ENCODE data around the gene ARHGEF4.

Gene ARHGEF4

DNA sequence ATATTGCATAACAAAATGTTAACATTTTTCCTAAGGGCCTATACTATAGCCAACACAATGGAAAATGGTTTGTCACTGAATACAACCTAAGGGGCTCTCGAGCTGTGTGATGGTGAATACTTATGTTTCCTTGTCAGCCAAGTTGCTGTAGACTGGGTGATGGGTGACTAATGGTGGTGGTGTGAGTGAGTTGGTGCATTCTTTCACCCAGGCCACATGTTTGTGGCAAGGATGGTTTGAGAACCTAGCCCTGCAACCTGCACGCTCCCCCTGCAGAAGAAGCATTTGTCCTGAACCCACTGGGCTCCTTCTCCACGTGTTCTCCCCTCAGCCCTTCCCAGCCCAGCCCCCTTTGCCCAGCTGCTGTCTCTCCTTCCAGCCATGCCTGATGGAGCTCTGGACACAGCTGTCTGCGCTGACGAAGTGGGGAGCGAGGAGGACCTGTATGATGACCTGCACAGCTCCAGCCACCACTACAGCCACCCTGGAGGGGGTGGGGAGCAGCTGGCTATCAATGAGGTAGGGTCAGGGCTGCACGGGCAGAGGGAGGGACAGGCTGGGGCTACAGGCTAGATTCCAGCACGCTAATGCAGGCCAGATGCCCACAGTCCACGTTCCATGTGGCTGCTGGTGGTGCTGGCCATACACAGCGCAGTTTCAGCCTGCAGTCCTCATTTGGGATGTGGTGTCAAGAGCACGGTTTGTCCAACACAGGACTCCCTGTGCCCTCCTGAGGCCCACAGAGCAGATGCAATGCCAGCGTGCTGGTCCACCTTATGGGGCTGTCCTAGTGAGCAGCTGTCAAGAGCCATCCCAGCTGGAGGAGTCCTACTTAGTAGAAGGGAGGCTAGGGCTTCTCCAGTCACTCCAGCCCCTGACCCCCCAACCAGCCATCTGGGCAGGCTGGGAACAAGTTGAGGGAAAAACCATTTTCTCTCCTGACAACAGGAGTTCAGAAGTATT lies 191.1 kb downstream of the ARHGEF4 start:
- no peak for DNase-seq

GRCh38 chr2:131029812-131030211 lies 193.1 kb downstream of the ARHGEF4 start:
- no peak for DNase-seq

- no peak for DNase-seq
These were observed 193.8 kb downstream of the ARHGEF4 start for GRCh38 chr2:131030478-131030971.

DNA sequence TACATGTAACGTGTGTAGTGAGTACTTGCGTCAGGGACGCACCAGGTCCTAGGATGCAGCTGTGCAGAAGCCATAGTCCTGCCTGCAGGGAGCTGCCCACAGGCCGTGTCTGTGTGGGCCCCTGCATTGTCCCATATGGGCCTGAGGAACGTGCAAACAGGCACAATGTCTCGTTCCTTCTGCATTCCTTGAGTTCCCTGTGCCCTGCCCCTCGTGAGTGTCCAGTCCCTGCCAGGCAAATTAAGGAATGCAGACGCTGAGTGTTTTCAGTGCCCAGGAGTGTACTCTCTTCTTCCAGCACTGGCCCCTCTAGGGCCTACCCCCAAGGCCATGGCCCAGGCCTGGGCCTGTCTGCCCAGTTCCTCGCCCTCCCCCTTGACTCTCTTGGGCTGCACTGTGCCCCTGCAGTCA lies 194.7 kb downstream of the ARHGEF4 start:
- no peak for DNase-seq

DNA sequence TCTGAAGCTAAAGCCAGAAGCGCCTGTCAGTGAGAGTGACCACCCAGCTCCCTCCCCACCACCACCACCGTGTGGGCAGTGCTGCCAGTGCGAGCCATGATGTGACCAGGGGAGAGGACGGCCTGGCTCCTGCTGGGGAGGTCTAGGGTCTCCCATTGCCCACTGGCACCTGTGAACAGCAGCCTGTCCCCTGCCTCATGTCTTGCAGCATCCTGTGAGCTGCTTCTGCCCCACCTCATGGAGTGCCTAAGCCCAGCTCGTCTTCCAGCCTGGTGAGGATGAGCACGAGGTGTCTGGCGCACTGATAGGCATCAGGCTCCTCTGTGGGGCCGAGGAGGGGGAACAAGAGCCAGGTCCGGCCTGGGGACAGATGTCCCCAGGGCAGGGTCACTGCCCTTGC lies 195.2 kb downstream of the ARHGEF4 start:
- no peak for DNase-seq

GRCh38 chr2:131032393-131032836 lies 195.7 kb downstream of the ARHGEF4 start:
- no peak for DNase-seq

DNA sequence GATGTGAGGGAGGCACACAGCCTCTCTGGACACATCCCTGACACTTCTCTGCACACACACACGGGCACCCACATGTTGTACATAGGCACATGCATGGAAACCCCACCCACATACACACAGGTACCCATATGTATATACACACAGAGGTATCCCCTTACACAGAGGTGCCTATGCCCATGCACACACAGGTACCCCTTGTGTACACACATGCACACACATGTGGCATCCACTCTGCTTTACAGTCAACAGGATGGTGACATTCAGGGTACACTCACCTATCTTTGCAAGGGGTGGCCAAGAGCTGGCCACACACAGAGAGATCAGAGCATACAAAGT lies 197.0 kb downstream of the ARHGEF4 start:
- DNase-seq, result no peak

DNA sequence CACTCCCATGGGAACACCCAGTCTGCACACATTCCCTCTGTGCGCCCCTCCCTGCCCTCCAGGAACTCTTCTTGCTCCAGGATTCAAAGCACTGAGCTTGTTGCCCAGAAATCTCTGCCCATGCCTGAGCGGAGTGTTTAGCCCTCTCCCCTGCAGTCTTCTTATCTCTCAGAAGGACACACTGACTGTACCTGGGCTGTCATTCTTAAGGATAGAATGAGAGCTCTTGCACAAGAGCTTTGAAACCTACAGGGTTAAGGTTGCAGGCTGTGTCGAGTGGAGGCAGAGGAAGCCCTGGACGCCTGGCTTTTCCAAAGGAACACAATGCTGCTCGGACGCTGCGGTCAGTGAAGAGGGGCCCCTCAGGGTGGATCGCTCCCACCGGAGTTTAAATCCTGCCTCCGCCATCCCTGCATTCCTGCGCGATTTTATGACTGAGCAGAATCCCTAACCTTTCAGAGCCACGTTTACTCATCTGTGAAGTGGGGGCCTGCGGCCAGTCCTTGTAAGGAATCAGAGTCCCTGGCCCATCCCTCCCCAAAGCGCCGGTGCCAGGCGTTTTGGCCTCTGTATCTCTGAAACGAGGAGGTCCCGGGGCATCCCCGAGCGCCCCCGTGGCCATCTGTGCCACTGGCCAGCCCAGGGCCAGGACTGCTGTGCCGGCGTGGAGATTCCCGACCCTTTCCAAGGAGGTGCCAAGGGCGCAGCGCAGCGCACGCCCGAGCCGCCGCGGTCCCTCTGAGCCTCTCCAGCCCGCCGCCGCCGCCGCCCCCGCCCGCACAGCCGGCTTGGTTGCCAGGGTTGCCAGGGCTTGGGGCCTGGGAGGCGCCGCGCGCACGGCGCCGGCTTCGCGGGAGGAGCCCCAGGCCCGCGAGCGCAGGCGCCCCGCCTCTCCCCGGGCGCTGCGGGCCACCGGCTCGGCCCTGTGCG lies 197.7 kb downstream of the ARHGEF4 start:
- no peak for DNase-seq

- no peak for DNase-seq
These were observed 198.6 kb downstream of the ARHGEF4 start for GRCh38 chr2:131035112-131035825.

GRCh38 chr2:131035826-131036231 lies 199.1 kb downstream of the ARHGEF4 start:
- DNase-seq, result no peak

DNA sequence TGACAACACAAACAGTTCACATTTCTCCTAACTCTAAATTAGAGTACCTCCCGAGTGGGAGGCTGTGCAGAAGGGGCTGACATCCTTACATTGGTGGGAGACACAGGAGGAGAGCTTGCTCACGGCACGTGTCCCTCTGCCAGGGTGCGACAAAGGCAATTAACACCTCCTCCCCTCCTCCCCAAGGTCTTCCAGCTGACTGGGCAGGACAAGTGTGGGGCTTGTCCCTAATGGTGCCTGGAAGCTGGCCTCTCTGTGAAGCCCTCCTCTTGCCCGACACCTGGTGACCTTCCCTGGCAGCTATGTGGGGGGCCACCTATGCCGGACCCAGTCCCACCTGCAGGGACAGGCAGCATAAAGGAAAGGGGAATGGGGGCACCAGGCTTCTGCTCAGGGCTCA lies 199.6 kb downstream of the ARHGEF4 start:
- no peak for DNase-seq

DNA sequence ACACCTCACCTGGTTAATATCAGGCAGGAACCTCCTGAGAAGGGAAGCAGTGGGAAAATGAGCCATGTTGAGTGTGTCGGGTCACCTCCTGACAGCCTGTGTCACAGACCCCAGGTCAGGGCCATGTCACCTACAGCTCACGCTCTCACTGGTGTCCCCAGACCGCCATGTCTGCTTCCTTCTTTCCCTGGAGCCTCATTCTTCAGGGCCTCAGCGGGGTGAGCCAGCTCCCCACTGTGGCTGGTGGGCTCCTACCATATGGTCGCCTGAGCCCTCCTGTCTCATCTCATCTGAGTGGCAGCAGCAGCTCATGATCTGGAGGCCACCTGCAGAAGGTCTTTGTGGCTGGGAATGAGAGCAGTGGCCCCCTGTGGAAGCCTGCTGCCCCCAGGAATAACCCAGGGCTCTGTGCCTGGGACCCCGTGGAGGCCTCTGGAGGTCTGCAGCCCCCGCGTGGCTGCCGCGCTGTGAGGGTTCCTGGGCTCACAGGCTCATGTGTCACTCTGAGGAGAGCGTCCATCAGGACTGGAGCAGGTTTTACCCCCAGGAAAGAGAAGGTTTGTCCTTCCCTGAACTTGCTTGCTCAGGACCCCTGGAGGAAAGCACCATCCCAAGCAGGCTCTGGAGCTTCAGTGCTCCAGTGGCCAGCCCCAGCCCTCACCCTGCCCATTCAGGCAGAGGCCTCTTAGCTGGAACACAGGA lies 200.1 kb downstream of the ARHGEF4 start:
- no peak for DNase-seq

DNA sequence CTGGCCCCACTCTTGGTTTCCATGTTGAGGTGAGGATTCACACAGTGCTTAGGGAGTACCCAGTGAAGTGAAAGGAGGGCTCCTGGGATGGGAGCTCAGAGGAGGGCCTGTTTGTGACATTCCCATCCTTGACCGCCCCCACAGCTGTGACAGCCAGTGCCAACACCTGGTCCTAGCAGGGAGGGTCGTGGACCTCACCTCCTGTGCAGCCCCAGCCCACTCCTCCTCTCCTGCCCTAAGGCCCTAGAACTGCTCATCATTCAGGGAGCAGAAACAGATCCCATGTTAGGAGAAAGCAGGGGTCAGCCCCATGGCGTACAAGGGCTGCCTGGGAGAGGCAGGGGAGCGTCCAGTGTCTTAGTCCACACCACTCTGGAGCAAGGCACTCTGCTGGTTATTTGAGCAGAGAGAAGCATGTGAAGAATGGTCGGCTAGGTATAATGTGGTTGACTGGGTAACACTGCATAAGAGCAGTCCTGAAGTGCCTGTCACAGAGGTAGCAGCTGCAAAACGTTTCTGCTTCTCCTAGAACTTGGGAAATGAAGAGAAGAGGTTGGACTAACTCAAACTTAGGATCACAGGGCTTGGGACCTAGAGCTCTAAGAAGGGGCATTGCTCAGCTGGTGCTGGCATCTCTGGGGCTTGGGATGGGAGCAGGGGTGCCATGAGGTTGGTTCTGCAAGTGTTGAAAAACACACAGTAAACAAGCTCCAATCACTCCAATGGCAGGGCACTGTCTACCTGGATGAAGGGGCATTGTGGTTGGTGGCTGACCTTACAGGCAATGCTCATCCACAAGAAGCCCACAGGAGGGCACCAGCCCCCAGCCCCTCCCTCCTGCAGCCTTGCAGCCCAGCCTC lies 200.9 kb downstream of the ARHGEF4 start:
- DNase-seq, result no peak

DNA sequence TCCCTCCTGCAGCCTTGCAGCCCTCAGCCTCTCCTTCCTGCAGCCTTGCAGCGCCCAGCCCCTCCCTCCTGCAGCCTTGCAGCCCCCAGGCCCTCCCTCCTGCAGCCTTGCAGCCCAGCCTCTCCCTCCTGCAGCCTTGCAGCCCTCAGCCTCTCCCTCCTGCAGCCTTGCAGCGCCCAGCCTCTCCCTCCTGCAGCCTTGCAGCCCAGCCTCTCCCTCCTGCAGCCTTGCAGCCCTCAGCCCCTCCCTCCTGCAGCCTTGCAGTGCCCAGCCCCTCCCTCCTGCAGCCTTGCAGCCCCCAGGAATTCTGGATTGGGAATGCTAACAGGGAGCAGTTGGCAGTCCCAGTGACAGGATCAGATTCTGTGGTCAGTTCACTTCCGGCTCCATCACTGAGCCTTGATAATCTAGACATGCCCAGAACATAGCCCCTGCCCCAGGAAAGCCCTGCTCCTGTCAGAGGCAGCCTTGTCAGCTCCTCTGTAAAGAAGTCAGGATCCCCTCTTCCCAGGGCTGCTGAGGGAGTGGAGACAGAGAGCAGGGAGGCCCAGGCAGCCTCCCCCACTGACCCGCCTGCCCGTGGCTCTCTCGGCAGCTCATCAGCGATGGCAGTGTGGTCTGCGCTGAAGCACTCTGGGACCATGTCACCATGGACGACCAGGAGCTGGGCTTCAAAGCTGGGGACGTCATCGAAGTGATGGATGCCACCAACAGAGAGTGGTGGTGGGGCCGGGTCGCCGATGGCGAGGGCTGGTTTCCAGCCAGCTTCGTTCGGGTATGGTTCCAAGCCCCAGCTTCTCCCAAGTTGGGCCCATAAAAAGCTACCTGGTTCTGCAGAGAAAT lies 201.8 kb downstream of the ARHGEF4 start:
- DNase-seq, result no peak

DNA sequence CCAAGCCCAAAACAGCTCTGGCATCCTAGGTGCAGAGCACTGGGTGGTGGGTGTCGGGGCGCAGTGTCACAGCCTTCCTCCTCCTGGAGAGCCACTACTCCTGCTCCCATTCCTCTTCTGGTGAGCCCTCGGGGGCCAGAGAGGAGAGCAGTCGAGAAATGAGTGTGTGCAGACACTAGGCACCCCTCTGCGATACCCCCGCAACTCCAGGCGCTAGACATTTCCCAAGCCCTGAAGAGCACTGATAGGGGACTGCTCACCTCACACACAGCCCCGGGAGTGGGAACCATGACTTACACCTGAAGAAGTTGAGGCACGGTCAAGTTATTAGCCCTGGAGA lies 202.4 kb downstream of the ARHGEF4 start:
- no peak for DNase-seq

- DNase-seq, result no peak
These were observed 202.8 kb downstream of the ARHGEF4 start for GRCh38 chr2:131039535-131039907.

DNA sequence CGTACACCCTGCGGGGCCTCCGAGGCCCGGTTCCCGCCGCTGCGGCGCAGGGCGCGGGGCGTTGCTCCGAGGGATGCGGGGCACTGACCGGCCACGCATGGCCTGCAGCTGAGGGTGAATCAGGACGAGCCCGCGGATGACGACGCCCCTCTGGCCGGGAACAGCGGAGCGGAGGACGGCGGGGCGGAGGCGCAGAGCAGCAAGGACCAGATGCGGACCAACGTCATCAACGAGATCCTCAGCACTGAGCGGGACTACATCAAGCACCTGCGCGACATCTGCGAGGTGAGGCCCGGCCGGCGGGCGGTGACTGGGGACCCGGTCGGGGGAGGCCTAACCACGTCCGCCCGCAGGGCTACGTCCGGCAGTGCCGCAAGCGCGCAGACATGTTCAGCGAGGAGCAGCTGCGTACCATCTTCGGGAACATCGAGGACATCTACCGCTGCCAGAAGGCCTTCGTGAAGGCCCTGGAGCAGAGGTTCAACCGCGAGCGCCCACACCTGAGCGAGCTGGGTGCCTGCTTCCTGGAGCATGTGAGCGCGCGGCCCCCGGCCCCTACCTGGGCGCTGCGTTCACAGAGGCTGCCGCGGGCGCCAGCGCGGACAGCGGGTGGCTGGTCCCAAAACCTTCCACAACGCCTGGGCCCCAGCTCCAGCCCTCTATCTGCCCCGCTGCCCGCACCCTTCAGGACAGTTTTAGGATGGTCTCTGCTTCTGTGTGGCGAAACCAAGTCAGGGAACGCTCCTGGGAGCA lies 203.4 kb downstream of the ARHGEF4 start:
- DNase-seq, result peak in 1 of 2 experiments; percentile 41

DNA sequence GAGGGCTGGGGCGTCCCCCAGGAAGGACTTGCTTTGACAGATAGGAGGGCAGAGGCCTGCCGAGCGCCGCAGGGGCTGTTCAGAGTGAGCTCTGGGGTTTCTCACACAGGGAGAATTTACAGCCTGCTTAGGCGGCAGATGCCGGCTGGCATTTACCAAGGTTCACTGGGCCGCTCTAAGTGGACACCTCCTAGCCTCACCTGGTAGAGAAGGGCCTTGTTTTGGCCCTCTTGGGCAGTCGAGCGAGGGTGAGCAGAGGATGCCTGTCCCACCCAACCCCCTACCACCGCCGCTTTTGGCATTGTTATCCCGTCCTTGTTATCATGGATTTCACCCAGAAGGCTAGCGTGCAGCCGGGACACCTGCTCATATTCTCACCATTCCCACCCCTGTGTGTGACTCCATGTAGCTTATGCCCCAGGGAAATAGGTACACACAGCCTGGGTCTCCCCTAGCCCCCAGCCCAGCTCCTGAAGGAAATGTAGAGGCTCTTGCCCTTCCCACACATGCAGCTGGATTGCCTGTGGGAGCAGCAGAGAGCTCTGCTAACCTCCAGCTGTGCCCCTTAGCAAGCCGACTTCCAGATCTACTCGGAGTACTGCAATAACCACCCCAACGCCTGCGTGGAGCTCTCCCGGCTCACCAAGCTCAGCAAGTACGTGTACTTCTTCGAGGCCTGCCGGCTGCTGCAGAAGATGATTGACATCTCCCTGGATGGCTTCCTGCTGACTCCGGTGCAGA lies 204.1 kb downstream of the ARHGEF4 start:
- no peak for DNase-seq

Data from activated CD4-positive, alpha-beta T cell treated with anti-CD3 and anti-CD28 coated beads, Interleukin-2, amount 50 U/mL, for 48 hours (primary cell).